ENCODE results near the gene SLC25A36. TPM values are rescaled to one million over a fixed set of nuclear protein-coding genes. Genes with fewer than 3 reads are reported as not detected.
A peak's percentile ranks its signal among the peaks of the same experiment; 100 is the strongest.

The SLC25A36 gene
- total RNA-seq (2021) (78.4 to 83.6 TPM (median 83.0 TPM) in 3 replicates), Bru-seq, nascent RNA (percentile 95 among the genes with signal in this experiment)
- long read RNA-seq, experiment 1, transcript SLC25A36-209 (3 exons, 1,307 nt), result minor isoform, 16 of 250 reads
- long read RNA-seq, experiment 1, transcript SLC25A36-208 (4 exons, 3,537 nt), result minor isoform, 6 of 250 reads
- long read RNA-seq, experiment 1, transcript SLC25A36-205 (8 exons, 1,163 nt), result minor isoform, 13 of 250 reads
- long read RNA-seq, experiment 1, transcript SLC25A36-201 (7 exons, 1,301 nt), result major isoform, 89 of 250 reads
- long read RNA-seq, experiment 1, partial matches to known transcripts, result 9 of 250 reads
- long read RNA-seq, experiment 1, other reads (novel, unspliced or antisense), result 113 of 250 reads
- long read RNA-seq, experiment 2, full-length matches to known transcripts, result 15 of 44 reads
- long read RNA-seq, experiment 2, partial matches to known transcripts, result 3 of 44 reads
- long read RNA-seq, experiment 2, other reads (novel, unspliced or antisense), result 26 of 44 reads
- long read RNA-seq, experiment 3, transcript SLC25A36-201 (7 exons, 1,301 nt), result major isoform, 5 of 23 reads
- long read RNA-seq, experiment 3, partial matches to known transcripts, result 1 of 23 reads
- long read RNA-seq, experiment 3, other reads (novel, unspliced or antisense), result 17 of 23 reads

GRCh38 chr3:140941434-140942220 lies at the start of gene SLC25A36:
Gene SLC25A36 (plus strand): TSS chr3:140941836. CDS start chr3:140942055, 219 bp downstream.
- peaks cover 14% of the 10 kb centered on the region for H3K27me3 Mint-ChIP-seq (ENCODE audit: low read depth)
- DNase-seq (ENCODE audit: low spot score), result peak; percentile 97
- ChIA-PET POLR2A (interaction anchor here (1.1 to 1.2 kb wide), 2 partner anchors 43 to 111 kb away, joined by 3 to 4 read pairs; no protein-coding TSS in a partner anchor), CTCF (interaction anchor here (1.8 to 2.3 kb wide), 2 partner anchors 20 to 43 kb away, joined by 5 to 6 read pairs; no protein-coding TSS in a partner anchor)
- H3K4me1 Mint-ChIP-seq, result peaks cover 37% of the 10 kb centered on the region
- H3K4me3 Mint-ChIP-seq, result peak within 1 kb of the TSS; percentile 94
- H3K9me3 Mint-ChIP-seq, result no peaks in the 10 kb centered on the region
- H3K27ac Mint-ChIP-seq, result peak within 1 kb of the TSS; percentile 99
- ATAC-seq, result peak; percentile 95
- H3K36me3 Mint-ChIP-seq, result peaks cover 4% of the 10 kb centered on the region; the same call in 1 of the 2 replicates
- no peak for TF ChIP-seq AFF4 (CRISPR knock-in tag; IDR thresholded peaks at IDR 0.05; ENCODE audit: borderline replicate concordance)
- TF ChIP-seq ZNF317 (CRISPR knock-in tag; IDR thresholded peaks at IDR 0.05; ENCODE audit: borderline replicate concordance, low read depth), result no peak
- no peak; the same call in 1 of the 2 replicates for TF ChIP-seq JUN (CRISPR knock-in tag; IDR thresholded peaks at IDR 0.05)
- TF ChIP-seq CREB1 (CRISPR knock-in tag; IDR thresholded peaks at IDR 0.05), result 0 out of 2 replicates have a peak, but pooled peaks have one; percentile 55
- TF ChIP-seq E2F1 (CRISPR knock-in tag; IDR thresholded peaks at IDR 0.05), result peak; percentile 88
- peak; percentile 89 for TF ChIP-seq E2F5 (CRISPR knock-in tag; IDR thresholded peaks at IDR 0.05)
- peak; percentile 73; the same call in 1 of the 2 replicates for TF ChIP-seq ZNF281 (CRISPR knock-in tag; IDR thresholded peaks at IDR 0.05)
- no peak for TF ChIP-seq GTF2I (CRISPR knock-in tag; conservative IDR thresholded peaks at IDR 0.05)
- no peak for TF ChIP-seq ZNF532 (CRISPR knock-in tag; IDR thresholded peaks at IDR 0.05; ENCODE audit: borderline replicate concordance)
- no peak for TF ChIP-seq ZNF121 (CRISPR knock-in tag; IDR thresholded peaks at IDR 0.05)
- peak; percentile 61; the same call in 1 of the 2 replicates for TF ChIP-seq NR2C2 (CRISPR knock-in tag; IDR thresholded peaks at IDR 0.05)
- no peak for TF ChIP-seq ZNF263 (CRISPR knock-in tag; IDR thresholded peaks at IDR 0.05; ENCODE audit: low read depth)
- TF ChIP-seq SMAD4 (CRISPR knock-in tag; IDR thresholded peaks at IDR 0.05), result no peak
- no peak for TF ChIP-seq HMGA2 (CRISPR knock-in tag; IDR thresholded peaks at IDR 0.05)
- no peak for TF ChIP-seq ERG (CRISPR knock-in tag; IDR thresholded peaks at IDR 0.05)
- TF ChIP-seq ZMAT4 (CRISPR knock-in tag; IDR thresholded peaks at IDR 0.05), result no peak
- peak; percentile 94; the same call in 1 of the 2 replicates for TF ChIP-seq CREM (CRISPR knock-in tag; IDR thresholded peaks at IDR 0.05)
- TF ChIP-seq KAT7 (CRISPR knock-in tag; IDR thresholded peaks at IDR 0.05; ENCODE audit: borderline replicate concordance), result peak; percentile 71; the same call in 1 of the 2 replicates
